GM11168 (cell line): ENCODE data around the gene HHEX.
"Not testable (repeated sequence)": the region's sequence is repeated elsewhere in the genome, so short reads cannot be mapped to it uniquely, and the experiment has no call there.

Experiments
- in situ Hi-C: fragments of 300-500 bp; cut with MboI; formaldehyde crosslinking; loops from one replicate; pipeline ENCODE4 v1.12.0; 2022; ENCODE audit warnings: low sequenced_read_pairs; ENCODE audit not compliant: unreplicated experiment

HHEX gene

DNA sequence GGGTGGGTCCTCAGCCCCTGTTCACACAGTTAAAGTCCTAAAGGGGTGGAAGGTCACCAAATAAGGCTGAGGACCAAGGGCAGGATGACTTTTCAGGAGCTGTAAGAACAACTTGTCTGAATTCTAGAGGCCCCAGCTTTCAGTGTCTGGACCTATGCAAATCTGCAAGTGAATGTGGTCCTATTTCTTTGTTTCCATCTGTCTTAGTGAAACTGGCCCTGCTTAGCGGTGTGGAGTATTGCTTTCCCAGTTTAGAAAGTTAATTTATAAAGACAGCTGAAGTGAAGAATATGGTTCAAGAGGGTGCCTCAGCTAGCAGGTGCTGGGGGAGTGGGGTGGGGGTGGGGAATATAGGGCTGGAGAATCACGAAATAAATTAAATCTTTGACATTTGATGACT lies 40.1 kb downstream of the HHEX start:
- in situ Hi-C loops, result no loop called here

- in situ Hi-C loops, result no loop called here
These were observed 43.2 kb downstream of the HHEX start for GRCh38 chr10:92732958-92733357.

GRCh38 chr10:92734301-92734700 lies 44.5 kb downstream of the HHEX start:
- in situ Hi-C loops, result no loop called here

GRCh38 chr10:92735938-92736337 lies 46.2 kb downstream of the HHEX start:
- in situ Hi-C loops, result no loop called here

DNA sequence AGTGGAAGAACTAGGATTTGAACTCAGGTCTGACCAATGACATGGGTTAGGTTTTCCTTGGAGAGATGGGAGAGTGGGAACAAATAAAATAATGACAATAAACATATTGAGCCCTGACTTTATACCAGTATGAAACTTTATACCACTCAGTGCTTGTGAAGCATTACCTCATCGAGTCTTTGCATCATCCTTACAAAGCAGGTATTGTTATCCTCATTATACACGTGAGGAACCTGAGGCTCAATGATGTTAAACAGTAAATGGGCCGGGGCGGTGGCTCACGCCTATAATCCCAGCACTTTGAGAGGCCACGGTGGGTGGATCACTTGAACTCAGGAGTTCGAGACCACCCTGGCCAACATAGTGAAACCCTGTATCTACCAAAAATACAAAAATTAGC lies 47.7 kb downstream of the HHEX start:
- in situ Hi-C loops, result no loop called here

DNA sequence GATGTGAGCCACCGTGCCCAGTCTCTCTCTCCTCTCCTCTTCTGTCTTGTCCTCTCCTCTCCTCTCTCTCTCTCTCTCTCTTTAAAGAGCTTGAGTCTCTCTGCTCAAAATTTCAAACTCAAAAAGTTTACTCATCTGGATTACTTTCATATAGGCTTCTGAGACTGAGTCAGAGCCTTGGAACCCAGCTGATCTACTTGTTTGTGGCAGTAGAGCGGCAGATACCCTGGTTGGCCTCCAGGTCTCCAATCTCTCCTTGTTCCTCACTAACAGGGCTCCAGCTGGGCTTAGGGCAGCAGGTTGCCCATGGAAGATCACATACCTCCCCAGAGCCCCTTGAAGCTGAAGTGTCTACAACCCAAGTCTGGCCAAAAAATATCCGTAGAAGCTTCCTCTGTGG lies 51.0 kb downstream of the HHEX start:
- in situ Hi-C loops, result no loop called here

DNA sequence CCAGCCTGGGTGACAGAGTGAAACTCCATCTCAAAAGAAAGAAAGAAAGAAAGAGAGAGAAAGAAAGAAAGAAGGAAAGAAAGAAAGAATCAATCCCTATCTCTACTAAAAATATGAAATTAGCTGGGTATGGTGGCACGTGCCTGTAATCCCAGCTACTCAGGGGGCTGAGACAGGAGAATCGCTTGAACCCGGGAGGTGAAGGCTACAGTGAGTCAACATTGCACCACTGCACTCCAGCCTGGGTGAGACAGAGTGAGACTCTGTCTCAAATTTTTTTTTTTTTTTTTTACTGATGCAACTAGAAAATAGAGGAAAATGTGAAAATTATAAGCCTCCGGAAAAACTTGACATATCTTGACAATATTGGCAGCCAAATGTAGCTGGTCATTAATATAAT lies 52.0 kb downstream of the HHEX start:
- in situ Hi-C loops, result not testable (repeated sequence)

- in situ Hi-C loops, result no loop called here
These were observed 52.8 kb downstream of the HHEX start for GRCh38 chr10:92742331-92743228.
